Kidney (tissue), 14 donors: ENCODE results near the gene PDGFD. TPM values are rescaled to one million over a fixed set of nuclear protein-coding genes. Genes with fewer than 3 reads are reported as not detected.
A peak's percentile ranks its signal among the peaks of the same experiment; 100 is the strongest.

Source experiments
- DNase-seq, 5 donors: peaks; one replicate each; pipeline ENCODE4 v3.0.0-alpha.2; 2013 to 2020
- FAIRE-seq: peaks from 2 replicates; lab custom pipeline; 2012; peaks lifted over from hg19 to GRCh38; lab: Jason Lieb, UNC
- H3K27ac ChIP-seq, 2 donors: one replicate each; pipeline ENCODE4 v1.7.0; 2013; ENCODE audit warnings: low read depth in 2 of 2, low read length in 2 of 2, inconsistent platforms in 1 of 2
- H3K27me3 ChIP-seq: one replicate; pipeline ENCODE4 v1.7.1; 2013; ENCODE audit warnings: low read length, inconsistent platforms; ENCODE audit not compliant: control insufficient read depth, insufficient read depth
- H3K36me3 ChIP-seq, 3 donors: one replicate each; pipeline versions ENCODE4 v1.7.0 to v1.7.1; 2013; ENCODE audit warnings: low read length in 3 of 3, control low read depth in 1 of 3, inconsistent platforms in 1 of 3; ENCODE audit not compliant: insufficient read depth in 3 of 3, control insufficient read depth in 2 of 3
- H3K4me1 ChIP-seq, 3 donors: one replicate each; pipeline versions ENCODE4 v1.7.0 to v1.7.1; 2013; ENCODE audit warnings: low read length in 3 of 3, inconsistent platforms in 1 of 3, low read depth in 1 of 3; ENCODE audit not compliant: control insufficient read depth in 2 of 3, insufficient read depth in 2 of 3
- H3K4me3 ChIP-seq, 3 donors: one replicate each; pipeline versions ENCODE4 v1.7.0 to v1.8.1; 2013; ENCODE audit warnings: low read length in 3 of 3, control low read depth in 1 of 3, inconsistent platforms in 1 of 3
- H3K9ac ChIP-seq, 3 donors: one replicate each; pipeline versions ENCODE4 v1.7.0 to v1.7.1; 2013; ENCODE audit warnings: low read length in 3 of 3, control low read depth in 1 of 3, inconsistent platforms in 1 of 3
- H3K9me3 ChIP-seq, 3 donors: one replicate each; pipeline versions ENCODE4 v1.7.0 to v1.7.1; 2013; ENCODE audit warnings: low read length in 3 of 3, control low read depth in 1 of 3, inconsistent platforms in 1 of 3; ENCODE audit not compliant: control insufficient read depth in 2 of 3, insufficient read depth in 1 of 3
- intact Hi-C: fragments of 100-400 bp; cut with DNase I; formaldehyde crosslinking; loops from one replicate; pipeline ENCODE4 v1.11.1; 2022
- polyA plus RNA-seq: library from polyadenylated mRNA; stranded (reverse); fragments of 350-450 nt; fragmentation: Illumina TruSeq; extraction: RNeasy Lipid Tissue Mini Kit (QIAGEN cat#74804); gene quantifications from one replicate; pipeline ENCODE4 v1.2.3, GENCODE V29; 2014; ENCODE audit warnings: low read depth, low replicate concordance; ENCODE audit not compliant: insufficient read depth
- total RNA-seq: library from RNA; stranded (reverse); fragmentation: NEBNext Ultra II Directional; extraction: Animal tissue kit (Norgen Biotek cat#: 25700); gene quantifications from one replicate; pipeline ENCODE4 v1.2.1, GENCODE V29; 2021
- TF ChIP-seq, protein P1 (sequence below): IDR thresholded peaks from 3 replicates; pipeline ENCODE4 v1.5.1; 2012; ENCODE audit warnings: mild to moderate bottlenecking, moderate library complexity, borderline replicate concordance; ENCODE audit not compliant: insufficient read depth; ENCODE audit errors: extremely low read depth
- donor health status: control.
- donor health status: control.
- donor health status: control.
- donor health status: control.
- donor health status: control.
- donor health status: DM: yes; HTN: yes; CAD: no.
- donor health status: Normal renal cell carcinoma (clear cell type).

The PDGFD gene
- total and polyA plus RNA-seq, 2 donors from 2014 or later = 5.3 to 12.2 TPM

DNA sequence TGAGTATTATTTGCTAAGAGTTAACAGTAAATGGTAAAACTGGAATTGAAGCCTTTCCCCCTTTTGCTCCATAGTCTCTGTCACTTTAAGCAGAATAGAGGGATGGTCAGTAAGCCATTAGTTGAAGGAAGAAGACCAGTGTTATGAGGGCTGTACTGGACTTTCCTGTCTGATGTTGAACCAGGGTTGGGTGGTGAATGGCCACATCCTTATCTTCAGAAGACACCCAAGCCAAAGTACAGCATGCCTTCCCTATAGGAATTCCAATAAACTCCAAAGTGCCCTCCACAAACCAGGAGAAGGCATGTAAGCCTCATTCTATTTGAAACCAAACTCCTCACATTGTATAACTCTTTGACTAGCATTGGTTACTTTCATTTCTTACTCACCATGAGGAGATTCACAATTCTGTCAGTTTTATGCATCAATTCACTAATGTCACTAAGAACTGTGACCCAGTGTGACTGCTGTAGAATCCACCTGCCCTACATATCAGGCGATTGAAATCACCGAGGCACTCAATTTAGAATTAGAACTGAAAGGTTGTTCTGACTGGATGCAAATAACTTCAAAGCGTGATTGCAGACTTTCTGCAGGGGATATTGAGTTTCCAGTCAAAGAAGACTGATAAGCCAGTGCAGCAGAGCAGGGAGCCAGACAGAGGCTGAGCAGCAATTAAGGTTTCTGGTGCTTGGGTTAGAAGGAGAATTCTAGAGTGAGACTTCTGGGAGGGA lies 234.6 kb downstream of the PDGFD start:
- TF ChIP-seq, protein P1, sequence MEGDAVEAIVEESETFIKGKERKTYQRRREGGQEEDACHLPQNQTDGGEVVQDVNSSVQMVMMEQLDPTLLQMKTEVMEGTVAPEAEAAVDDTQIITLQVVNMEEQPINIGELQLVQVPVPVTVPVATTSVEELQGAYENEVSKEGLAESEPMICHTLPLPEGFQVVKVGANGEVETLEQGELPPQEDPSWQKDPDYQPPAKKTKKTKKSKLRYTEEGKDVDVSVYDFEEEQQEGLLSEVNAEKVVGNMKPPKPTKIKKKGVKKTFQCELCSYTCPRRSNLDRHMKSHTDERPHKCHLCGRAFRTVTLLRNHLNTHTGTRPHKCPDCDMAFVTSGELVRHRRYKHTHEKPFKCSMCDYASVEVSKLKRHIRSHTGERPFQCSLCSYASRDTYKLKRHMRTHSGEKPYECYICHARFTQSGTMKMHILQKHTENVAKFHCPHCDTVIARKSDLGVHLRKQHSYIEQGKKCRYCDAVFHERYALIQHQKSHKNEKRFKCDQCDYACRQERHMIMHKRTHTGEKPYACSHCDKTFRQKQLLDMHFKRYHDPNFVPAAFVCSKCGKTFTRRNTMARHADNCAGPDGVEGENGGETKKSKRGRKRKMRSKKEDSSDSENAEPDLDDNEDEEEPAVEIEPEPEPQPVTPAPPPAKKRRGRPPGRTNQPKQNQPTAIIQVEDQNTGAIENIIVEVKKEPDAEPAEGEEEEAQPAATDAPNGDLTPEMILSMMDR = no peak
- peak in 3 of 5 donors; percentile 29 to 44 (median 40) for DNase-seq
- H3K27ac ChIP-seq = no peak overlapping the region

DNA sequence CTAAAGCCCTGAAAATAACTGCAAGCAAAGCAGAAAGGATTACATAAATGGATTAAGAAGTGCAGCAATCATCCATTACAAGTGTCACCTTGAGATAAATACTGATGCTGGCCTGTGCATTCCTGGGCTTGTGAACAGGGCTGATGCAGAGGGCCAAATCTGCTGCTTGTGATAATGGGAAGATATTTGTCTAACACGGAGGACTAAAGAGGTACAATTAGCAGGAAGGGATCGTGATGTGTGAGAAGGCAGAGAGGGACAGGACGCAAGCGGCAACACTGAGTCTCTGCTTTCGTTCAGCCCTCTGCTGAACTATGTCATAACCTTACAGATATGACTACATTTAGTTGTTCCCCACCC lies 235.2 kb downstream of the PDGFD start:
- intact Hi-C loops = no loop called here
- H3K27ac ChIP-seq = no peak overlapping the region
- FAIRE-seq = no peak
- TF ChIP-seq, protein P1 = no peak
- no peak overlapping the region for H3K4me3 ChIP-seq
- no peaks in the 10 kb centered on the region for H3K27me3 ChIP-seq
- H3K9me3 ChIP-seq = no peaks in the 10 kb centered on the region
- no peaks in the 10 kb centered on the region for H3K36me3 ChIP-seq
- no peak for DNase-seq
- no peak overlapping the region for H3K9ac ChIP-seq
- H3K4me1 ChIP-seq = no peaks in the 10 kb centered on the region

More for the DNA sequence above, 234.6 kb downstream of the PDGFD start:
- Histone ChIP-seq H3K4me3 (no peak overlapping the region), H3K9me3 (no peaks in the 10 kb centered on the region), H3K36me3 (no peaks in the 10 kb centered on the region), H3K4me1 (no peaks in the 10 kb centered on the region), H3K27me3 (no peaks in the 10 kb centered on the region), H3K9ac (no peak overlapping the region)
- FAIRE-seq = no peak
- intact Hi-C loops = no loop called here

DNA sequence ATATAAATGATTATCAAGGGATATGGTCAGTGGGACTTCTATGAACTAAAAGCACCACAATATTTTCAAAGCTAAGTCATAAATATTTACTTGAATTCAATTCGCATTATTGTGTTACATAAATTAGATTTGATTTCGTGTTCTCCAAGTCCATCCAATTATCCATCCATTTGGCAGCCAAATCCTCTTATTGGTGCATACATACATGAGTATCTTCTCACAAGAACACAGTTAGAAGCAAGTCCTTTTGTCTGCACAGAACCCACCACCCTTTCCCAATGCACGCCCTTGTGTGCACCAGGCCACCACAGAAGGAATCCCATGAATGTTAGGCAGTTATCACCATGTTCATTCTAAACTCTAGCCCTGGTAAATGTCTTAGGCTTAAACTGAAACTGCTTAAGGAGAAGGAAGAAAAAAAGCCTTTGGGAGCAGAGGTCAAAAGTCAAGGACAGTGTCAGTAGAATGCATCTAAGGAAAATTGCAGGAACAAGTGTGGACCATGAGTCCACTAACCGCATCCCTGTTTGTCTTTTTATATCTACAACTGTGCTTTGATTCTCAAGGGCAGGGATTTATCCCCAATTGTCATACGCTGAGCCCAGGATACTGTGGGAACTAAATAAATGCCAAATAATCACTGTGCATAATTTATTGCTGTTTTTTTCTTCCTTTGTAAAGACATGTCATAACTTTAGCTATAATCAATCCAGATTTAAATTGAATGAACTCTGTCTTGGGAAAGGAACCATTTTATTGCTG lies 235.7 kb downstream of the PDGFD start:
- H3K4me1 ChIP-seq = no peaks in the 10 kb centered on the region
- TF ChIP-seq, protein P1 = no peak
- FAIRE-seq = no peak
- no peak for DNase-seq
- H3K9ac ChIP-seq = no peak overlapping the region
- H3K27me3 ChIP-seq = no peaks in the 10 kb centered on the region
- H3K36me3 ChIP-seq = no peaks in the 10 kb centered on the region
- no peak overlapping the region for H3K4me3 ChIP-seq
- intact Hi-C loops = no loop called here
- H3K27ac ChIP-seq = no peak overlapping the region
- no peaks in the 10 kb centered on the region for H3K9me3 ChIP-seq
